IPS-18a (cell line): Measurements from ENCODE around the gene MAGI3.

ENCODE experiments used
- H3K27ac ChIP-seq: one replicate; pipeline ENCODE4 v1.5.1; 2013; ENCODE audit warnings: low read length
- H3K27me3 ChIP-seq: one replicate; pipeline ENCODE4 v1.6.1; 2013; ENCODE audit warnings: mild to moderate bottlenecking, low read length; ENCODE audit not compliant: control insufficient read depth, insufficient read depth
- H3K36me3 ChIP-seq: one replicate; pipeline ENCODE4 v1.6.1; 2013; ENCODE audit warnings: low read depth, low read length; ENCODE audit not compliant: control insufficient read depth
- H3K4me1 ChIP-seq: one replicate; pipeline ENCODE4 v1.6.1; 2013; ENCODE audit warnings: low read depth, low read length; ENCODE audit not compliant: control insufficient read depth
- H3K4me3 ChIP-seq: one replicate; pipeline ENCODE4 v1.5.1; 2013; ENCODE audit warnings: low read length
- H3K9ac ChIP-seq: one replicate; pipeline ENCODE4 v1.6.1; 2013; ENCODE audit warnings: mild to moderate bottlenecking, low read length, moderate library complexity
- H3K9me3 ChIP-seq: one replicate; pipeline ENCODE4 v1.6.1; 2013; ENCODE audit warnings: low read depth, low read length; ENCODE audit not compliant: control insufficient read depth

Gene MAGI3

DNA sequence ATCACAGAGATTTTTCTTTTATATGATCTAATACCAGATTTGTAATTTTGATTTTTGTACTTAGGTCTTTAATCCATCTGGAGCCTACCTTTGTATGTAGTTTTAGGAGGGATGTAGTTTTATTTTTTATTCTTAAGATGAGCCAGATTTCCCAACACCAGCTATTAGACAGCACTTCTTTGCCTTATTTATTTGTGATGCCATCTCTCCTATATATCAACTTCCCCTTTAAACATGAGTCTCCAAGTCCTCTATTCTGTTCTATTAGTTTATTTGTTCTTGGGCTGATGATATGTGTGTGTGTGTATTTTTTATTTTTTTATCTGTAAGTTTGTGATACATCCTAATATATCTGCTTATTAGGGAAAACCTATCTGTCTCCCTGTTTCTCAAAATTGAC lies 274.8 kb downstream of the MAGI3 start:
- Histone ChIP-seq H3K4me1 (no peaks in the 10 kb centered on the region), H3K27ac (no peak overlapping the region)

GRCh38 chr1:113666126-113666525 lies 275.8 kb downstream of the MAGI3 start:
- no peaks in the 10 kb centered on the region for H3K4me1 ChIP-seq
- H3K36me3 ChIP-seq: no peaks in the 10 kb centered on the region
- H3K9ac ChIP-seq: no peak overlapping the region
- H3K27ac ChIP-seq: no peak overlapping the region
- H3K4me3 ChIP-seq: no peak overlapping the region
- no peaks in the 10 kb centered on the region for H3K9me3 ChIP-seq
- H3K27me3 ChIP-seq: no peaks in the 10 kb centered on the region

More for the DNA sequence above, 274.8 kb downstream of the MAGI3 start:
- H3K27me3 ChIP-seq: no peaks in the 10 kb centered on the region
- H3K9me3 ChIP-seq: no peaks in the 10 kb centered on the region
- H3K4me3 ChIP-seq: no peak overlapping the region
- no peaks in the 10 kb centered on the region for H3K36me3 ChIP-seq
- H3K9ac ChIP-seq: no peak overlapping the region

DNA sequence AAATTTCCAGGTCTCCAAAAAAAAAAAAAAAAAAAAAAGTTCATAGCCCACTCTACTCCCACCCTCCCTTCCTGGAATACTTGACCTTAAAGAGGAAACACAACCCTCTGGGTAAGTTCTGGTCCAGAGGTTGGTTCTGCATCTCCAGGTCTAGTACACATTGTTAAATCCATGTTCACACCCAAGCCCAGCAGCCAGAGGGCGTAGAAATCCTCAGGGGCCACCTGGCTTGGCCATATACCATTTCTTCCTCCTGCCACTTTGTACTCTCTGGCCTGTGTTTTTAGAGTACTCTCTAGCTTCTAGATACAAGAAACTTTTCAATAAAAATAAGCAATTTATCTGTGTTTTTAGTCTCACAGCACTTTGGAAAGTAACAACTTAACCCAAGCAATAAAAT lies 279.7 kb downstream of the MAGI3 start:
- Histone ChIP-seq H3K36me3 (no peaks in the 10 kb centered on the region), H3K4me1 (no peaks in the 10 kb centered on the region), H3K9me3 (no peaks in the 10 kb centered on the region), H3K27ac (no peak overlapping the region), H3K27me3 (no peaks in the 10 kb centered on the region), H3K9ac (no peak overlapping the region), H3K4me3 (no peak overlapping the region)

GRCh38 chr1:113670650-113671049 lies 280.3 kb downstream of the MAGI3 start:
- H3K9me3 ChIP-seq: no peaks in the 10 kb centered on the region
- no peak overlapping the region for H3K4me3 ChIP-seq
- H3K36me3 ChIP-seq: no peaks in the 10 kb centered on the region
- H3K4me1 ChIP-seq: no peaks in the 10 kb centered on the region
- H3K9ac ChIP-seq: no peak overlapping the region
- no peaks in the 10 kb centered on the region for H3K27me3 ChIP-seq
- no peak overlapping the region for H3K27ac ChIP-seq

DNA sequence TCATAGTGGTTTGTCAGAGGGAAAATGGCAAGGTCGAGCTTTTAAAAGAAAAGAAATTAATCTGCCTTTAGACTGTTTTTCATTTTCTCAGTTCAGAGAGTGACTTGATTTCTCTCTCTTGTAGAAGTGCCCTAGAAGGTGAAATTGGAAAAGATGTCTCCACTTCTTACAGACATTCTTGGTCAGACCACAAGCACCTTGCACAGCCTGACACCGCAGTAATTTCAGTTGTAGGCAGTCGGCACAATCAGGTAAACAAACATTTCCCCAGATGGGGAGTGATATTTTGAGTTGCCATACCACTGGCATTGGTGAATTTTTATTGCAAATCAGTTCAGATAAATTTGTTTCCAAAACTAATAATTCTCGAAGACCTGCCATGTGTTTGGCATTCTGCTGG lies 282.2 kb downstream of the MAGI3 start:
- Histone ChIP-seq H3K4me1 (no peaks in the 10 kb centered on the region), H3K36me3 (no peaks in the 10 kb centered on the region), H3K9ac (no peak overlapping the region), H3K4me3 (no peak overlapping the region), H3K27me3 (no peaks in the 10 kb centered on the region), H3K27ac (no peak overlapping the region), H3K9me3 (no peaks in the 10 kb centered on the region)

- no peaks in the 10 kb centered on the region for H3K4me1 ChIP-seq
- no peak overlapping the region for H3K9ac ChIP-seq
- H3K36me3 ChIP-seq: no peaks in the 10 kb centered on the region
- no peaks in the 10 kb centered on the region for H3K9me3 ChIP-seq
- H3K4me3 ChIP-seq: no peak overlapping the region
- H3K27ac ChIP-seq: no peak overlapping the region
- H3K27me3 ChIP-seq: no peaks in the 10 kb centered on the region
Measured at GRCh38 chr1:113674591-113674990, 284.3 kb downstream of the MAGI3 start.

GRCh38 chr1:113675302-113675701 lies 285.0 kb downstream of the MAGI3 start:
- Histone ChIP-seq H3K9me3 (no peaks in the 10 kb centered on the region), H3K4me1 (no peaks in the 10 kb centered on the region), H3K9ac (no peak overlapping the region), H3K27ac (no peak overlapping the region), H3K27me3 (no peaks in the 10 kb centered on the region), H3K4me3 (no peak overlapping the region), H3K36me3 (no peaks in the 10 kb centered on the region)

DNA sequence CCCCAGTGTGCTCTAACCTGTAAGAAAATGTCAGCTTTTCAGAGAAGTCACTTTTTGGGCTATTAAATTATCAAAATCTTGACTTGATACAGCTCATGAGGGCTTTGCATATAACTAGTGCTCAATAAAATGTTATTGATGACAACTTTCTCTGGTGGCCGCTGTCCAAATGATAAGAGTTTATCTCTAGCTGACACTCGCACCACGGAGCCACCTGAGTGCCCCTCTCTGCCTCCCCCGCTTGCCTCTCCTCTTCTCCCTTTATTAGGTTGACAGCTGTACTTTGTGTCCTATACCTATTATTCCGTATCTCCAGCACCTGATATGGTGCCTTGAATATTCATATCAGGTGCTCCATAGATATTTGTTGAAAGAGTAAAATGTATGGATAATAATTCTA lies 286.2 kb downstream of the MAGI3 start:
- Histone ChIP-seq H3K4me1 (peaks cover 6% of the 10 kb centered on the region), H3K9me3 (no peaks in the 10 kb centered on the region), H3K36me3 (no peaks in the 10 kb centered on the region), H3K27ac (no peak overlapping the region), H3K27me3 (no peaks in the 10 kb centered on the region), H3K4me3 (no peak overlapping the region), H3K9ac (no peak overlapping the region)

DNA sequence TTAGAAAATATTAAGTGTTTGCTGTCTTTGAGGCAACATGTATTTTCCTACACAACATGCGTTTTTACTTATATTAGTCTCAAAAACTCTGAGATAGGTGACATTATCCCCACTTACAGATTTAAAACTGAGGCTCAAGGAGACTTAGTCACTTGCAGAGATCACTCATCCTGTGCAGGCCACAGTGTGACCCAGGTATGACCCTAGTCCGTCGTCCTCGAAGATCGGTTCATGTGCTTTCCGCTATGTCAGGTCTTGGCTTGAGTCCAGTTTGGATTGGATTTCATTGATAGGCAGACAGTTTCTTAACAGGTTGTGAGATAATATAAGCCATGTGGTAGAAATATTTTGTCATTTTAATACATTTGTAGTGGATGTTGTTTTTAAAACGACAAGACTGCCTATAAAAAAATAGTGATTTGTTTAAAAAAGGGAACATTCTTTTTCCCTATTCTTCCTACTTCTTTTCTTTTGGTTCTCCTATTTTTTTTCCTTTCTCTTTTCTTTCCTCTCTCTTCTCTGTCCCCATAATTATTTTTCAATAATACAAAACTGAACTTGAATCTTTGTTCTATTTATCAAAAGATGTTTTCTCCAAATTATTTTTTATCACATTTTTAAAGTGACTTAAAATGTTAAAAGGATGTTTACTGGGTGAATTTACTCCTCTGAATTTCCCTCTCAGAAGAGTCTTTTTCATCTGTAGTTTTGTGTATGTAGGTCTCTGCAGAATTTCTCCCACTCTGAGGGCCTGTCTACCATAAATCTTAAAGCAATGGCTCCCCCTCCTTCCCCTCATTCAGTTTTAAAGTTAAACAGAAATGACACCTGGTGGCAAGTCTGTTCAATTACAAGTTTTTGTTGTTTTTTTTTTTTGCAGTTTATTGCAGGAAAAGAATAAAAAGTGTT lies 287.2 kb downstream of the MAGI3 start:
- Histone ChIP-seq H3K36me3 (no peaks in the 10 kb centered on the region), H3K27ac (no peak overlapping the region), H3K4me3 (no peak overlapping the region), H3K9me3 (no peaks in the 10 kb centered on the region), H3K4me1 (peaks cover 13% of the 10 kb centered on the region), H3K9ac (no peak overlapping the region), H3K27me3 (no peaks in the 10 kb centered on the region)

- H3K4me1 ChIP-seq: peaks cover 13% of the 10 kb centered on the region
- H3K27me3 ChIP-seq: no peaks in the 10 kb centered on the region
- no peaks in the 10 kb centered on the region for H3K9me3 ChIP-seq
- H3K27ac ChIP-seq: no peak overlapping the region
- no peak overlapping the region for H3K9ac ChIP-seq
- no peak overlapping the region for H3K4me3 ChIP-seq
- no peaks in the 10 kb centered on the region for H3K36me3 ChIP-seq
Measured at GRCh38 chr1:113678159-113678469, 287.8 kb downstream of the MAGI3 start.

- Histone ChIP-seq H3K36me3 (no peaks in the 10 kb centered on the region), H3K9me3 (no peaks in the 10 kb centered on the region), H3K4me3 (no peak overlapping the region), H3K27me3 (no peaks in the 10 kb centered on the region), H3K9ac (no peak overlapping the region), H3K4me1 (peaks cover 13% of the 10 kb centered on the region), H3K27ac (no peak overlapping the region)
Measured at GRCh38 chr1:113681596-113682337, 291.5 kb downstream of the MAGI3 start.
